ENCODE measurements around the gene SLIT3. TPM values are rescaled to one million over a fixed set of nuclear protein-coding genes. Genes with fewer than 3 reads are reported as not detected.

The SLIT3 gene
- total and polyA plus RNA-seq, 9 of the 15 experiments (the other 6 are each of a cell fraction or from before 2014, with no cell fraction given) = 0.01 to 0.04 TPM; not detected in 7

DNA sequence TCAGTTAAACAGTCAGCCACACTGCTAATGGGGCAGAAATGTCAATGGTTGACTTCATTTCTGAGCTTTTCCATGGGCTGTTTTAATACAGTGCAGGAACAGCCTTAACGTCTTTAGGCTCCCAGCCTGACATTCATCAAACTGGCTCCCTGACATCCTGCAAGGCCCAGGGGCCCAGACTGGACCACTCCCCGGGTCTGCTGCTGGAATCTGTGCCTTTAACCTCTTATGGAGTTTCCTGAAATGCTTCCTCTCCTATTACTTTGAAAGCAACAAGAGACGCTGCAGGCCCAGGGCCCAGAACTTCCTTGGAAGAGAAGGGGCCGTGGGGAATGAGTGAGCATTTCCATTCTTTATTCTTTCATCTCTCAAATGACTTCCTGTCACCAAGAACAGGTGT, 504.9 kb downstream of the SLIT3 start:
- TF ChIP-seq ZNF436 (CRISPR knock-in tag; IDR thresholded peaks at IDR 0.05) (no peak), MYBL2 (IDR thresholded peaks at IDR 0.05; ENCODE audit: low read depth) (no peak), MYBL2 (CRISPR knock-in tag; IDR thresholded peaks at IDR 0.05; ENCODE audit: borderline replicate concordance) (no peak), PRPF4 (IDR thresholded peaks at IDR 0.05; ENCODE audit: insufficient read depth, low read depth, low read length, poor library complexity, severe bottlenecking) (no peak), U2AF2 (optimal IDR thresholded peaks at IDR 0.05; ENCODE audit: low read depth, low read length) (no peak), NCOR1 (IDR thresholded peaks at IDR 0.05) (no peak)
- WGBS (ENCODE audit: insufficient coverage, low coverage, missing lambda C conversion rate) = 5% methylated on average over 4 of the region's 4 CpGs
- no peak overlapping the region for H3K9ac ChIP-seq (ENCODE audit: insufficient read depth in 1 of 2, low read depth in 2 of 2, low read length in 2 of 2)
- H3K79me2 ChIP-seq (ENCODE audit: control insufficient read depth, insufficient read depth, low read length) = no peaks in the 10 kb centered on the region
- no peak overlapping the region for H3K27ac ChIP-seq (ENCODE audit: extremely low read depth, low read depth, low read length)
- ChIA-PET CTCF (ENCODE audit: low intra/inter-chr PET ratio) (no interaction called here), POLR2A (no interaction called here)
- H3K9me3 ChIP-seq (replicated peaks; ENCODE audit: control insufficient read depth, insufficient read depth, low read depth, low read length) = no peaks in the 10 kb centered on the region
- H3K36me3 ChIP-seq (ENCODE audit: control insufficient read depth, insufficient read depth, low read length) = no peaks in the 10 kb centered on the region
- no peak for ATAC-seq
- FAIRE-seq = no peak
- H3K4me1 ChIP-seq (replicated peaks in 1 of 2; ENCODE audit: control insufficient read depth in 2 of 2, insufficient read depth in 2 of 2, low read length in 2 of 2) = no peaks in the 10 kb centered on the region
- H4K20me1 ChIP-seq (replicated peaks; ENCODE audit: control insufficient read depth, insufficient read depth, low read length) = no peaks in the 10 kb centered on the region
- no peak overlapping the region for H3K4me2 ChIP-seq (ENCODE audit: insufficient read depth, low read length)
- in situ Hi-C loops (cut with MboI) = no loop called here
- BruUV-seq (replicated peaks) = no TSS peak
- intact Hi-C loops (cut with micrococcal nuclease) = no loop called here
- no peak overlapping the region for H2AFZ ChIP-seq (ENCODE audit: low read depth, low read length)
- peaks cover 11 to 27% of the 10 kb centered on the region in 2 experiments for H3K27me3 ChIP-seq (ENCODE audit: control insufficient read depth in 2 of 2, insufficient read depth in 2 of 2, low read length in 2 of 2)
- no peak overlapping the region for H3K4me3 ChIP-seq
- H3K9me1 ChIP-seq (ENCODE audit: control insufficient read depth, insufficient read depth, low read length) = no peaks in the 10 kb centered on the region
- no peak for DNase-seq (ENCODE audit: extremely low read depth in 1 of 4, low spot score in 3 of 4)
